GM21528 (cell line): Measurements from ENCODE around the gene MBTPS1.

ENCODE experiments used
- ATAC-seq: cut with Tn5 transposase; IDR thresholded peaks from one replicate; pipeline ENCODE4 v1.9.1; 2021; ENCODE audit warnings: mild to moderate bottlenecking, moderate library complexity; ENCODE audit not compliant: unreplicated experiment, low FRiP score

Gene MBTPS1

DNA sequence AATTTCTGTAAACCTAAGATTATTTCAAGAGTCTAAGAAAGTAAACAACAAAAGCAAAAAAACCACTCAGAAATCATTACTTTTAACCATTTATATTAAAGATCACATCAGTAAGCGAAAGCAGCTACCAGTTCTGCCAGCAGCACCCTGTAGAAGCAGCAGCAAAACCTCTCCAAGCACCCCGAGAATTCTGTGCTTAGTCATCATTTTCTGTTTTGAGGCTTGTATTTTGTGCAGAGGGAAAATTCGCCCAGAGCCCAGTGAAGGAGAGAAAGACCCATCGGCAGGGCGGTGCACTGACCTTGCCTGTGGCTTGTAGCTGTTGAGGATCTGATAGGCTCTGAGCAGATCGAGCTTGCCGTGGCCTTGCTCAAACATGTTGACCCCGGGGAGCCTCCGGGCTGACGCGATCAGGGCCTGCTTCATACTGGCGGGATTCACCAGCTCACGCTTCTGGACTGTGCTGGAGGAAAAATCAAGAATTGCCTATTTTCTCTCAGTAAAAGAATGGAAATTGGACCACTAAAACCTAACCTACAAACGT lies 35.2 kb downstream of the MBTPS1 start:
- ATAC-seq: no peak

DNA sequence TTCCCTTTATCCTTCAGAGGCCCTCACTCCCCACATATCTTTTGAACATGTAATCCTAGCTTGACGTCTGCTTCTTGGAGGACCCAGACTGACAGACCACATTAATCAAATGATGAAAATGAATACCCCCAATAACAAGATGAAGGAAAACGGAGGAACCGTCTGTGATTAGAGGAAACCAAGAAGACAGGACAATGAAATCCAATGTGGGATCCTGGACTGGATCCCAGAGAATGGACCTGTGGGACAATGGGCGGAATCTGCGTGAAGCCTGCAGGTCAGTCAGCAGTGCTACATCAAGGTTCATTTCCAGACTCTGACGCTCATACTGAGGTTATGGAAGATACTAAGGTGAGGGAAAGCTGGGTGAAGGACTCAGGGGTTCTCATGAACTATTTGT lies 35.9 kb downstream of the MBTPS1 start:
- ATAC-seq: no peak

DNA sequence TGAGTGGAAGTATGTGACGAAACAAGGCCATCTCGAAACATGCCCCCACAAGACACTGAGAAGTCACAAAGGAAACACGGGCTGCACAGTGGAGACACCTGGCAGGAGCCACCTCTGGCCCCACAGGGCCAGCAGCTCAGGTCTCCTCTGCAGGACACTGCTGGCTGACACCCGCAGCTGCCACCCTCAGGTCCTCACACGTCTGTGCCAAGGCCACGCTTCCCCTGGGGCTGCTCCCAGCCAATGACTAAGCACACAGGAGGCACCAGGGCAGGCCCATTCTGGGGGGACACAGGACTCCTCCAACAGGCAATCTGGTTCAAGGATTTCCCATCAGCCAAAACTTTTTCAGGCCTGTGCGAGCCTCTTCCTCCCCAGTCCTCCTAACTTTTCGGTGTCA lies 36.4 kb downstream of the MBTPS1 start:
- no peak for ATAC-seq

DNA sequence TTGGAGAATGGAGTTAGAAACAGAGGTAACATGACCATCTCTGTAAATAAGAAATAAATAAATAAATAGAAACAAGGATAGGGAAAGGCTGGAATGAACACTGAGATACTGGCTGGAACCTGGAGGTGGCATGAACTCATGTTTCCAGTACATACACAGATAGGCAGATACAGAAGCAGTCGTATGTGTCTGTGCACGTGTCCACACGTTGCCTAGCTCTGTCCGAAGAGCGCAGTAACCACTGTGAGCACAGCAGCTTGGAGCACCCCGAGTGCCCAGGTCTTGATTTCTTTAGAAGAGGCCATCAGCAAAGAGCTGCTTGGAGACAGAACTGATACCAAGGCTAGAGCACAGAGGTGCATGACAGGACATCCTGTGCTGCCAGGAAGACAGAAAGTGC lies 37.1 kb downstream of the MBTPS1 start:
- ATAC-seq: no peak

DNA sequence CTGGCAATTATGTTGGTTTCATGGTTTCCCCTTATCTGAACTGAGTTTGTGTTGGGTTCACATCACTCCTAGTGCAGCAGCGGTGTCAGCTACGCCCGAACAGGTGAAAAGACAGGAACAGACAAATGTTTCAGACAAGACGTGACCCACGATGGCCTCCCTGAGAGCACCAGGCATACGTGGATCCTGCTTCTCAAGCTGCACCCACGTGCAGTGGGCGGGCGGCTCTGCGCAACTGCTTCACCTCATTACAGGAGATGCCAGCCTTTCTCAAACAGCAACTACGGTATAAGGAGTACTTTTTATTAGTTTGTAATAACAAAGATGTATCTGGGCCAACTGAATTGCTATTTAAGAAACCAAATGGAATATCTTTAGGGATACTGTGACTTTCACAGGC lies 41.4 kb downstream of the MBTPS1 start:
- ATAC-seq: no peak

DNA sequence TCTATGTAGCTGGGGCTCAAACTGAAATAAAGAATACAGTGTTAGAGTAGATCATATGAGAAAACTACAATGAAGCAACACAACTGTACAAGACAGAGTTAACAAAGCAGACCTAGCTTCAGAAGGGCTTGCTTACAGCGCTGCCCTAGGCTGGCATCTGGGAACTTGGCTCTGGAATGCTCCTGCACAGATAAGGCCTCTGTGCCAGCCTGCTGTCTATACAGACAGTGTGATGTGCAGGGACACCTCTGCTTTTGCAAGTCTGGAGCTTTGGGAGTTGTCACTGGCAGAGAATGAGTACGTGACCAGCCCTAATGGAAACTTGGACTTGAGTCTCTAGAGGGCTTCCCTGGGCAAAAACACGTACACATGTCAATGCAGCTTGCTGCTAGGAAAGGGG lies 42.0 kb downstream of the MBTPS1 start:
- ATAC-seq: no peak

DNA sequence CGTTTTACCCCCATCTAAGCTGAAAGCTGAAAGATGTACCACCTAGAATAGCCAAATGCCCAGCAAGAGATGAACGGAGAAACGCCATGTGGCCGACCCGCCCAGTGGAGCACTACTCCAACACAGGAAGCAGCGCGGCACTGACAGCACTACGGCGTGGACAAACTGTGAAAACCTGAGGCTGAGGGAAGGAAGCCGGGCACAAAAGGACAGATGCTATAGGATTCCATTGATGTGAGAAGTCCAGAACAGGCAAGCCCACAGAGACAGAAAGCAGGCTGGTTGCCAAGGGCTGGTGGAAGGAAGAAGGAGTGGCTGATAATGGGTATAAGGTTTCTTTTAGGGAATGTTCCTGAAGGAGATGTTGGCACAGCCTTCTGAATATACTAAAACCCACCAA lies 44.7 kb downstream of the MBTPS1 start:
- no peak for ATAC-seq

DNA sequence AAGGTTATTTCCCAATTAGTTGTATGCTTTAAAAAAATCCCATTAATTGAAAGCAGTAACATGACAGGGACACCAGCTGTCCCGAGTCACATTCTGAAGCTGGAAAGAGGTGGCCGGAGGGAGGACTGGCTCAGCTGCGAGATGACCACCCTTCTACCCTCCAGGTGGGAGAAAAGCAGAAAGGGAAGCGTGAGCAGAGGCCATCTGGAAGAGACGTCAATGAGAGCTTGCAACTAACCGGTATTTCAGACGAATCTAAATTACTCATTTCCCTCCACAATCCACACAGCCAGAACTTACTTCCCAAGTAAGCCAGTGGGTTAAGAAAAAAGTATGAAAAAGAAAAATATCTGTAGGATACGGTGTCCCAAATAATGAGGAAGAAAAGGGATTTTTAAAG lies 45.6 kb downstream of the MBTPS1 start:
- no peak for ATAC-seq

DNA sequence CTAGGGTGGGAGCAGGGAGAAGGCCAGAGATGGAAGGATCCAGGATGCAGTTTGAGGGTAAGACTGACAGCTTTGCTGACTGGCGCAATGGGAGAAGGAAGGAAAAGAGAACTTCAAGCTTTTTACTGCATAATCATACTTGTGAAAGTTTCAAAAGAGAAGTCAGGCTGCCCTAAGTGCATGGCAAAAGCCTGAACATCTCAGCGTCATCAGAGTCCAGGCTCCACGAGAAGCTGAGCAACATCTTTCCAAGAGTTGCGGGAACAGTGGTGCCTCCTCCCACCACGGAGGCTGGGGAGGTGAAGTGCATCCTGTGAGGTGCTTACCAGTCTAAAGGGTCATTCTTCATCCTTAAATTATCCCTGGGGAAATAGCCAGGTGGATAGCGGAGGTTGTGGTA lies 47.2 kb downstream of the MBTPS1 start:
- no peak for ATAC-seq

DNA sequence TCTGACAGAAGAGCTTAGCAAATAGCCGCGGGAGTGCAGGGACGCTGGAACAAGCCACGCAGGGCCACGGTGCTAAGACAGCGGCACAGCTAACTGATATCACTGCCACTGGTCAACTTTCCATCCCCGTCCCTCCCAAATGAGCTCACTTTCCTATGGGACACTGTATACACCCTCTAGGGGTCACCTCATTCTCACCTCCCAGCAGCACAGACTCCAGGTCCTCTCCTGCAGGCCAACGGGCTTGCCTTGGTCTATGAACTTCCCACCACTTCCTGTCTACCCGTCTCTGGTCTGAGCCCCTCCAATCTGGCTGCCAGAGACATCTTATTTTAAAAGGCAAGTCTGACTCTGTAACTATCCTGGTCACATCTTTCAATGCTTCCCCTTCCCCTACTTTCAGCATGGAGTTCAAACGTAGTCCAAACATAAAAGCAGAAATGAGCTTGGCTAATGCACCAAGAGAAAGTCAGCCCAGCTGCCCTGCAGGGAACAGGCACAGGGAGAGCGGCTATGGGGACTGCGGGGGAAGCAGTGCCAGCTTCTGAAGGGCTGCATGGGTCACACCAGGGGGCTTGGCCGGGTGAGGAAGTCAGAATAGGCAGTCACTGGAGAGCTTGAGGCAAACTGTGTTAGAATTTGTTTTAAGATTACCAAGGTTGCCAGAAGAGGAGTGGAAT lies 47.8 kb downstream of the MBTPS1 start:
- ATAC-seq: no peak

DNA sequence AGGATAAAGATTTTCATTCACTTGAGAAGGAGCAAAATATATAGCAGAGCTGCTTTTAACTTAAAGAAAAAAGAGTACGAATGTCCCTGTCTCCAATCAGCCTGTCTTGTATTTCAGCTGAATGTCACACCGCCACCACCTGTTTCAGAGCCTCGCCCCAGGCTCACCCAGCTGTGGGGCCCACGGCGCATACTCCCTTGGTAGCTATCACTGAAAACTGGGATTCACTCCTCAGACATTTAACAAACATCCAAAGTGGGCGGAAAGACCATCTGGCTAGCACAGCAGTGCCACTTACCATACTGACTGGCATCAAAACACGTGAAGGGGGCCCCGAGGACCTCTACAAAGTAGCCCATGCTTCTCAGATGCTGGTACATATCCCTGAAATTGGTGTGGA lies 48.7 kb downstream of the MBTPS1 start:
- ATAC-seq: no peak

DNA sequence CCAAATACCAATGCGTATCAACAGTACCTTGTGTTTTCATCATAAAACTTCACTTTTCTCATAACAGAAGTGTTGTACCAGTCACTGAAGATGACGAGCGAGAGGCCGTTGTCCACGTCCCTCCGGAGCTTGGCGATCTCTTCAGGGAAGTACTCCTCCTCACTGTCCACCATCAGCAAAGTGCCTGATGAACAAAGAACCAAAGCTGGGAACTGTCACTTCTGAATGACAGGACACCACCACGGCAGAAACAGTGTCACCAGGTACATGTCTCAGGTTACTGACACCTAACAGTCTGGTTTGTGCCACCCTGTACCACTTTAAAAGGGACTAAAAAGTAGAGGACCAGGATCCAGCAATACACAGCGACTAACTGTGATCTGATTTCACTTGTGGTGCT lies 49.1 kb downstream of the MBTPS1 start:
- no peak for ATAC-seq

DNA sequence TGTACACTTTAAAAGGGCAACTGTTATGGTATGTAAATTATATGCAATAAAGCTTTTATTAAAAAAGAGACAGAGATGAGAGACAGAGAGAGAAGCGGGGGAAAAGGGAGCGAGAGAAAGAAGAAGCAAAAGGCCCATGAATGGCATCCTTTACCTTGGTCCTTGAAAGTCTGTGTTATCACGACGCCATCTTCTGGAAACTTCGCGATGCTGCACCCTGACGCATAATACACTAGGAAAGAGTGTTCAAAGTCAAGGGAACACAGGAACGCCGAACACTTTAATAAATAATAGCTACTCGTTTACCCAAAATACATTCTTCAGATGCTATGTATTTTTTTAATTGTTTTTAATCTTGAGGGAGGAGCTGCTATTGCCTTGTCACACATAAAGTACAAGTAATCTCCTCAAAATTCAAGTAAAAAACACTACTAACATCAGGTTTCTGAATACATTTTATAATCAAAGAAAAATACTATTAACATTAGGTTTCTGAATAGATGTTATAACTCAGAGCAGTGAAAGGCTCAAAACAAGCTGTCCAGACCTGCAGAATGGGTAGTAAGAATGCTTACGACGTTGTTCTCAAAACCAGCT lies 51.1 kb downstream of the MBTPS1 start:
- ATAC-seq: no peak

DNA sequence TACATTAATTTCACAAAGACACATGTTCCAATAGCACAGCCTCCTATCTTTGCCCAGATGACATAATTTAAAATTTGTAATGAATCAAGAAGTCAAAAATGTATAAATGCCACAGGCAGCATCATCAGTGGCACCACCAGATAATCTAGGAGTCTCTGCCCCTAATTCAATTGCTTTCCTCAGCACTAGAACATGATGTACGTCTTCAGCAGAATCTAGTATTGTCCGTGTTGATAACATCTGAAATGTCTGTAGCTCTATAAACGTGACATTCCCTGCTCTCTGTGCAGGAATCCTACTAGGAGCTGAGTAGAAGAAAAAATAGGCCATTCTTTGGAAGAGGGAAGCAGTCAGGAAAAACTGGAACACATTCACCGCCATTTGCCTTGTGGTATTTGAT lies 52.8 kb downstream of the MBTPS1 start:
- no peak for ATAC-seq

DNA sequence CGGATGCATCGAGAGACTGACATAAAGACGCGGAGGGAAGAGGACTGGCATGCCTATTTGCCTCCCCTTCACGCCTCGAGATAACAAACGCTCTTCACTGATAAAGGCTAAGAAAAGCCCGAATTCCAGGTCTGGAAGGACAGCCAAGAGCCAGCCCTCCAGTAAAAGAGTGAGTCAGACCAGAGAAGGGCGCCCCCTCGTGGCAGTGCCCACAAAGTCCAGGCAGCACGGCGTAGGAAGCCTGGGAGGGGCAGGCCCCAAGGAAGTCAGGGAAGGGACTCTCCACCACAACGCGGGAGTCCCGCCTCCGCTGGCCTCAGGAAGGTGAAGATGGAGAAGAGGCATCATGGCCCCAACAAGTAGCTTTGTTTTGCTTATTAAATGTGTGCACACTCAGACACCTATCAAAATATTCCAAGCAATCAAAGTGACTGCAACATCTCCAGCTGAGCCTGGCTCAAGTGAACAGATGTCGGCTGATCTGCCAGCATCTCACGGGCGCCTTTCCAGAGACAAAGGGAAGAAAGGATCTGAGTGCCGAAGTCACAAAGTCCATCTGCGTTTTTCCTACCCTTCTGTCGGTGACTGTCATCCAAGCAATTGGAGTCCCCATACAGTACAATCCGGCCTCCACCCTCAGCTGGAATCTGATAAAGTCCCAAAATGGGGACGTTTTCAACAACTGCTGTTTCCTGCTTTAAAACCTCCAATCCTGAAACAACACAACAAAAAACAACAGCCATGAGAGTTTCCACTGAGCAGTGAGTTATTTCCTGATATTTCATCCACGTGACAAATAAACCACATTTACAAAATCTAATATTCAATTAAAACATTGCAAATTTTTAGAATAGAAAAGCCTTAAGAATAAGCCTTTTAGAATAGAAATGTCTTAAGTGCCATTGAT lies 53.8 kb downstream of the MBTPS1 start:
- no peak for ATAC-seq

DNA sequence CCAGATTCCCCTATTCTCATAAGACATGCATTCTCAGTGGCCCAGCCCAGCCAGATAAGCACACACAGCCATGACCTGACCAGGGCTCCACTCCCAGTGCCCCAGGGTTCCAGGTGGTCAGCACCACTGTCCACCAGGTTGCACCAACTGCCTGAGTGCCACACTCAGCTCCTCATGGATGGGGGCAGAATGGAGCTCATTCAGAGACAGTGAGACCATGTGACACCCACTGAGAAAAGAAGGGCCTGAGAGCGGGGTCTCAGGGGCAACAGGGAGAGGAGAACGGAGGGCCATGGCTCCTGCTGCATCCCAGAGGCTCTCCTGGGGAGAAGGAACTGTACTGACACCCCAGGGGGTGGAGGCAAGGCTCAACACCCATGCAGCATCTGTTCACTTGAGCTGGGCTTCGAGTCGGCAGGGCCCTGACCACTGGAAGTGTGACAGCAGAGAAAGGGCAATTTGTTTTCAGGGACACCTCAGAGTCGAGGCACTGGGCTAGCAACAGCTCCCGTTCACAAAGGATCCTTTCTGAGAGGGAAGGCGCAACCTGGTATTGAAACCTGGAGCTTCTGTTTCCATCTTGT lies 55.4 kb downstream of the MBTPS1 start:
- no peak for ATAC-seq

DNA sequence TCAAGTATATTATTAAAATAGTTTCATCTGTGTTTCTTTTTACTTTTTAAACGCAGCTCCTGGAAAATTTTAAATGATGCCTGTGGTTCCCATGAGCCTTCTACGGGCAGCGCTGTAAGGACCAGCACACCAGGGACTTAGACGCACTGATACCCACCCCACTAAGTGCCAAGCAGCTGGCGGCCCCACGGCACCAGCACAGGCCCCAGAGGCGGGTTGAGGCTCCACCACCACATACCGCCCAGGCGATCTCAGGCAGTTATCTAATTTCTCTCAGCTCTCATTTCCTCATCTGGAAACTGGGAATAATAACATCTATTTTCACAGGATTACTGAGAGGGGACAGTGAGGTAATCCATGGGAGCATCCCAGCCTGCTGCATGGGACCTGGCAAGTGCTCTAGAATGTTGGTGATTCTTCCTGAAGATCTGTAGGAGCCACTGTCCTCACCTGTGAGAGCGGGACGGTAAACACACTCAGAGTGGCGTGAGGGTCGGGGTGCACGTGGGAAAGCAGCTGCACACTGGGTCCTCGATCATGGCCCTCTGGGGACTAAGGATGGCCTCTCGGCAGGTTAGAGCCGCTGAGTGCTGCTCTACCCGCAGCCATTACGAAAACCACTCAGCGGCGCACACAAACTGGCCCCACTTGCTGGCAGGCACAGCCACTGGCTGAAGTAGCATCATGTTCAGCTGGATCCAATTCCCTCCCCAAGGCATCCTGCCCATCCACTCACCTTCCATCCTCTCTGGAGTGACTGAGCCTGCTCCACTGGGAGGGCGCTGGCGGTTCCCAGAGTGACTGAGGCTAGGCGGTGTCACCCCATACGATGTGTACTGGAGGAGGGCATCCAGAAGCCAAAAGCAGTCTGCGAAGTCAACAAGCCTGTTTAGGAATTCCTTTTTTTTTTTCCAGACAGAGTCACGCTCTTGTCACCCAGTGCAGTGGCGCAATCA lies 56.5 kb downstream of the MBTPS1 start:
- ATAC-seq: no peak

DNA sequence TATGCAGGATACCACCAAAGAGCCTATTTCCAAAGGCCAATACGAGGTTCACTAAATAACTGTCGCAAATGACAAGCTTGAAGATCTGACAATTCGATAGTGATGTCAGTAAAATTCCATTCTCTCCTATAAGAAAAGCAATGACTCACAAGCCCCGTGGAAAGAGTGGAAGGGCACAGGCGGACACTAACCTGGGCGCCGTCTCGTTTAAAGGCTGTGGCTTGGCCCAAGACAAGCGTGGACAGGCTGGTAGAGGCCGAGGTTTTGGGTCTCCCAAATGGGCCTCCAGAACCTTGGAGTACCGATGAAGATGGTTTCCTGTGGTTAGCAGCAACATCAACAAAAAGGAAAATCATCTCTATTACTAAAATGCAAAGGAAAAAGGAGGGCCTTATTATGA lies 57.6 kb downstream of the MBTPS1 start:
- ATAC-seq: no peak

DNA sequence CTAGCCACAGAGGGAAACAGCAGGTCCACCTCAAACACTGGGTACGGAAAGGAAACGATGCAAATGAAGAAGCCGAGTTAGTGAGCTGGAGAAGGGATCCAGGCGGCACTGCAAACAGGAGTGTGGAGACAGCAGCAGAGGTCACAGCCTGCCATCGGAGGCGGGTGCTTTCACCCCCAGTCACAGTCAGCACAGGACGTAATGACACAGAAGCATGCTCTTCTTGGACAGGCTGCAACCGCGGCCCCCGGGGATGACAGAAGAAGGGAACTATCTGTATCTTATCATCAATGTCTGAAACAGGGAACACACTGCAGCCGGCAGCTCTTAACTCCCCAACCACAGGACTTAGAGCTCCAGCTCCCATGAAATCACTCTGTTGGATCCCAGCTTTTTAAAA lies 58.1 kb downstream of the MBTPS1 start:
- no peak for ATAC-seq

DNA sequence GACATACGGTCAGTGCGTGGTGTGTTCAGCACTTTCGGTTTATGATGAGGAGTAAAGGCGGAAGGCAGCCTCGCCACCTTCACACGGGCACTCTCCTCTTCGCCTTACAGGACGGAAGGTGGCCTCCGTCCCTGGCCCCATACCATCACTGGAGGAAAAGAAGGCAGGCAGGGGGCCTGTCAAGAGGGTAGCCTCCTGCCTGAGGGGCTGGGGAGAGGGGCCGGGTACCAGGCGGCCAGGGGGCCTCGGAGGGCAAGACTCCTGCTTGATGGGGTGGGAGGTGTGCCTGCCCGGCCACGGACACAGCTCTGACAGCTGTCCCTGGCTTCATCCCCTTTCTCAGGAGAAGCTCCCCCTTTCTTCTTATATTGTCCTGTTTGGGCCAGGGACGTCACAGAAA lies 58.5 kb downstream of the MBTPS1 start:
- ATAC-seq: no peak
